Ectodermal cell (in vitro differentiated cells): ENCODE measurements around the gene PPP1R18.
A peak's percentile ranks its signal among the peaks of the same experiment; 100 is the strongest.

Source experiments
- H3K27ac ChIP-seq: 2 replicates; pipeline ENCODE4 v1.7.0; 2013; ENCODE audit warnings: mild to moderate bottlenecking, low read depth, low read length; ENCODE audit not compliant: insufficient read depth, poor library complexity, severe bottlenecking
- H3K27me3 ChIP-seq: 2 replicates; pipeline ENCODE4 v1.7.0; 2013; ENCODE audit warnings: mild to moderate bottlenecking, low read length; ENCODE audit not compliant: insufficient read depth, control insufficient read depth, poor library complexity, severe bottlenecking
- H3K36me3 ChIP-seq: one replicate; pipeline ENCODE4 v1.7.0; 2013; ENCODE audit warnings: low read length; ENCODE audit not compliant: control insufficient read depth, insufficient read depth
- H3K4me1 ChIP-seq: one replicate; pipeline ENCODE4 v1.7.0; 2013; ENCODE audit warnings: low read length; ENCODE audit not compliant: control insufficient read depth, insufficient read depth
- H3K4me3 ChIP-seq: 2 replicates; pipeline ENCODE4 v1.7.0; 2013; ENCODE audit warnings: low read depth, low read length, control low read depth; ENCODE audit not compliant: insufficient read depth
- H3K9me3 ChIP-seq: 2 replicates; pipeline ENCODE4 v1.7.0; 2013; ENCODE audit warnings: mild to moderate bottlenecking, low read length, moderate library complexity; ENCODE audit not compliant: control insufficient read depth
- WGBS, 2 experiments: methylation state at CpG; one replicate each; pipeline ENCODE4 v1.1.7; 2013; ENCODE audit warnings: missing lambda C conversion rate in 2 of 2; 5-methylcytosine and 5-hydroxymethylcytosine counted together

Gene PPP1R18

DNA sequence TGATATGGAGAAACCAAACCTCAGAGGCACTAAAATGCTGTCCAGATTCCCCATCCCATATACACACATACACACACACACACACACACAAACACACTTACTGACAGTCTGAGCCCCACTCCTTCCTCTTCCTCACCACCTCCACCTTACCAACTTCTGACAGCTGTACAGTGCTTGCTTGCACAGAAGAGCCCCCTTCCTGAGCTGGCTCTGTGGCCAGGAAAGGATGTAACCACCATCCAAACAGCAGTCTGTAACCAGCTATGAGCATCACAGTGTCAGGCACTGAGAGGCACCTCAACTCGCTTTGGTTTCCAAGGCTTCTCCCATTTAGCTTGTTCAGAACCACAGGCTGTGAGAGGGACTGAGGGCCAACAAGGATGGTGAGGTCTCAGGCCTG, 45.4 kb downstream of the PPP1R18 start:
- Histone ChIP-seq H3K4me1 (no peaks in the 10 kb centered on the region), H3K4me3 (no peak overlapping the region), H3K27ac (no peak overlapping the region), H3K36me3 (peaks cover 36% of the 10 kb centered on the region), H3K27me3 (no peaks in the 10 kb centered on the region), H3K9me3 (no peaks in the 10 kb centered on the region)
- 94 to 96% methylated on average over 1 of the region's 1 CpG for WGBS, 2 experiments

GRCh38 chr6:30640481-30640880, 46.0 kb downstream of the PPP1R18 start:
- H3K4me3 ChIP-seq, result no peak overlapping the region

GRCh38 chr6:30635834-30636233, 50.6 kb downstream of the PPP1R18 start:
- H3K4me3 ChIP-seq, result no peak overlapping the region
- no peaks in the 10 kb centered on the region for H3K4me1 ChIP-seq
- 93 to 96% methylated on average over 3 of the region's 3 CpGs for WGBS, 2 experiments
- H3K9me3 ChIP-seq, result no peaks in the 10 kb centered on the region
- no peak overlapping the region for H3K27ac ChIP-seq
- no peaks in the 10 kb centered on the region for H3K27me3 ChIP-seq
- H3K36me3 ChIP-seq, result peaks cover 38% of the 10 kb centered on the region

More at GRCh38 chr6:30640481-30640880, 46.0 kb downstream of the PPP1R18 start:
- Histone ChIP-seq H3K27me3 (no peaks in the 10 kb centered on the region), H3K9me3 (no peaks in the 10 kb centered on the region), H3K27ac (no peak overlapping the region), H3K4me1 (no peaks in the 10 kb centered on the region), H3K36me3 (peaks cover 36% of the 10 kb centered on the region)
- 95 to 96% methylated on average over 10 of the region's 10 CpGs for WGBS, 2 experiments

DNA sequence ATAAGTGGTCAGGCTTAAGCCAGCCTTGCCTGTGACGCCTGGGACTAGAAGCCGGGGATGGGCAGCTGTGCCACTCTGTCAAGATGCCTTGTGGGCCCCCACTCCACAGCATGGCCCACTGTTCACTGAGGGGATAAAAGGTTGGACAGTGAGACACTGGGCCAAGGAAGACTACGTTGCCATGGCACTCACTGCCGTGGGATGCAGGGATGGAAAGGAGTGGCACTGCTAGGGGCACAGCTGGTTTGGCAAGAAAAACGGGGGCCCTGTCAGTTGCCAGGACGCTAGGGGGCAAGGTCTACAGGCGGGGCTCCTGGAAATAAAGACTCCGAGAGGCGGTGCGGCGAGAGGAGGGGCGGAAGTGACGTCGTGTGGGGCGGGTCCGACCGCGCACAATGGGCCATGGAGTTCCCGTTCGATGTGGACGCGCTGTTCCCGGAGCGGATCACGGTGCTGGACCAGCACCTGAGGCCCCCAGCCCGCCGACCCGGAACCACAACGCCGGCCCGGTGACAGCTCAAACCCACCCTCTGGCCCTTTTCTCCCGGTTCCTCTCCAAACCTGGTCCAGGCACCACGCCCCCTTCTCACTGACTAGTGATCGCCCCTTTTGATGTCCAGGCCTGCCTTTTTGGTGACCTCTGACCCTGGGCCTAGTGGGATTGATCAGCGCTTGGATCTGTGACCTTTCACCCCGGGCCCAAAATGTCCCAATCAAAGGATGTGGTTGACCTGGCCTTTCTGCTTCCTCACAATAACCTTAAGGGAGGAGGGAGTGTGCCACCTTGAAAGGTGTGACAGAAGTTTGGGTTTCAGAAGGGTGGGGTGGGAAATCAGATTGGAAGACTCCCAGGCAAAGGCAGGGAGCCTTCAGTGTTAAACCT, 59.7 kb downstream of the PPP1R18 start, which contains the start of gene ATAT1:
Gene ATAT1 (plus strand): TSS at position 391 of the 883 bp plus-strand sequence.
- Histone ChIP-seq H3K9me3 (no peaks in the 10 kb centered on the region), H3K27me3 (no peaks in the 10 kb centered on the region), H3K4me1 (peaks cover 11% of the 10 kb centered on the region), H3K27ac (peak within 1 kb of the TSS; percentile 82), H3K36me3 (peaks cover 48% of the 10 kb centered on the region), H3K4me3 (peak within 1 kb of the TSS; percentile 66)
- WGBS, 2 experiments, result 6% methylated on average over 36 of the region's 36 CpGs
